ENCODE data around the gene OR2B3.
"Not testable (repeated sequence)": the region's sequence is repeated elsewhere in the genome, so short reads cannot be mapped to it uniquely, and the experiment has no call there.

The OR2B3 gene

GRCh38 chr6:29087213-29087612 lies at the start of gene OR2B3:
Gene OR2B3, minus strand, starts transcription at chr6:29087313. Its CDS starts 65 bp downstream, at chr6:29087248.
- DNase-seq (ENCODE audit: low read depth): no peak

- no peak for DNase-seq (ENCODE audit: low read depth)
Observed at GRCh38 chr6:29131691-29132090, 44.6 kb upstream of the OR2B3 start.

GRCh38 chr6:29130644-29131043 lies 43.5 kb upstream of the OR2B3 start:
- no peak for DNase-seq (ENCODE audit: low read depth)

- no peak for DNase-seq (ENCODE audit: low read depth)
Observed at GRCh38 chr6:29129326-29130012, 42.4 kb upstream of the OR2B3 start.

GRCh38 chr6:29114964-29115363 lies 27.9 kb upstream of the OR2B3 start:
- DNase-seq (ENCODE audit: low read depth): not testable (repeated sequence)

GRCh38 chr6:29112135-29112534 lies 25.0 kb upstream of the OR2B3 start:
- DNase-seq (ENCODE audit: low read depth): no peak

- DNase-seq (ENCODE audit: low read depth): no peak
Observed at GRCh38 chr6:29107758-29108157, 20.6 kb upstream of the OR2B3 start, which contains the start of gene OR2J3. Gene OR2J3, plus strand, starts transcription at chr6:29108058. Its CDS starts 3,833 bp downstream, at chr6:29111891.

- DNase-seq (ENCODE audit: low read depth): no peak
Observed at GRCh38 chr6:29099190-29099589, 12.1 kb upstream of the OR2B3 start, which contains the start of gene OR2J1. Gene OR2J1, plus strand, starts transcription at chr6:29099490. Its CDS starts 1,453 bp downstream, at chr6:29100943.

GRCh38 chr6:29097803-29098202 lies 10.7 kb upstream of the OR2B3 start:
- DNase-seq (ENCODE audit: low read depth): no peak

GRCh38 chr6:29092957-29093356 lies 5.8 kb upstream of the OR2B3 start:
- no peak for DNase-seq (ENCODE audit: low read depth)

- no peak for DNase-seq (ENCODE audit: low read depth)
Observed at GRCh38 chr6:29082457-29082856, 4.7 kb downstream of the OR2B3 start.

GRCh38 chr6:29081312-29081711 lies 5.8 kb downstream of the OR2B3 start:
- no peak for DNase-seq (ENCODE audit: low read depth)

- no peak for DNase-seq (ENCODE audit: low read depth)
Observed at GRCh38 chr6:29079203-29079602, 7.9 kb downstream of the OR2B3 start.

GRCh38 chr6:29071831-29072723 lies 15.0 kb downstream of the OR2B3 start:
- DNase-seq (ENCODE audit: low read depth): peak; percentile 9

GRCh38 chr6:29051680-29052079 lies 35.4 kb downstream of the OR2B3 start:
- no peak for DNase-seq (ENCODE audit: low read depth)

- no peak for DNase-seq (ENCODE audit: low read depth)
Observed at GRCh38 chr6:29045075-29045474, 42.0 kb downstream of the OR2B3 start, which contains the start of gene OR2W1. Gene OR2W1, minus strand, starts transcription at chr6:29045175. Its CDS starts 0 bp downstream, at chr6:29045175.
